Cerebellar nuclear complex (tissue), 1 donor: ENCODE results near the gene NXF2B.
"Not testable (repeated sequence)": the region's sequence is repeated elsewhere in the genome, so short reads cannot be mapped to it uniquely, and the experiment has no call there.

Experiments
- DNase-seq, 2 experiments: peaks; one replicate each; lab custom pipeline; 2025; lab: John Stamatoyannopoulos, UW

Gene NXF2B

GRCh38 chrX:102439908-102440307 is at the start of gene NXF2B:
TSS of gene NXF2B (minus strand) at chrX:102440008. CDS start at chrX:102380036, 59,972 bp downstream.
- DNase-seq, result not testable (repeated sequence)

- DNase-seq, result not testable (repeated sequence)
These were observed 39.0 kb upstream of the NXF2B start for GRCh38 chrX:102478765-102479164.

GRCh38 chrX:102471762-102472220 is 32.0 kb upstream of the NXF2B start, which contains the start of gene TCP11X2:
TSS of gene TCP11X2 (minus strand) at chrX:102471812.
- DNase-seq, result not testable (repeated sequence)

GRCh38 chrX:102470215-102470614 is 30.4 kb upstream of the NXF2B start:
- not testable (repeated sequence) for DNase-seq

GRCh38 chrX:102458615-102459014 is 18.8 kb upstream of the NXF2B start:
- DNase-seq, result not testable (repeated sequence)

- not testable (repeated sequence) for DNase-seq
These were observed 25.3 kb downstream of the NXF2B start for GRCh38 chrX:102414493-102414892.

- no peak for DNase-seq
These were observed 93.9 kb downstream of the NXF2B start for GRCh38 chrX:102345916-102346315.

GRCh38 chrX:102341867-102342266 is 97.9 kb downstream of the NXF2B start:
- DNase-seq, result no peak

GRCh38 chrX:102339312-102340298 is 100.2 kb downstream of the NXF2B start:
- DNase-seq, result no peak

GRCh38 chrX:102338162-102338561 is 101.6 kb downstream of the NXF2B start:
- DNase-seq, result no peak
